ENCODE results near the gene HMX1.

DNA sequence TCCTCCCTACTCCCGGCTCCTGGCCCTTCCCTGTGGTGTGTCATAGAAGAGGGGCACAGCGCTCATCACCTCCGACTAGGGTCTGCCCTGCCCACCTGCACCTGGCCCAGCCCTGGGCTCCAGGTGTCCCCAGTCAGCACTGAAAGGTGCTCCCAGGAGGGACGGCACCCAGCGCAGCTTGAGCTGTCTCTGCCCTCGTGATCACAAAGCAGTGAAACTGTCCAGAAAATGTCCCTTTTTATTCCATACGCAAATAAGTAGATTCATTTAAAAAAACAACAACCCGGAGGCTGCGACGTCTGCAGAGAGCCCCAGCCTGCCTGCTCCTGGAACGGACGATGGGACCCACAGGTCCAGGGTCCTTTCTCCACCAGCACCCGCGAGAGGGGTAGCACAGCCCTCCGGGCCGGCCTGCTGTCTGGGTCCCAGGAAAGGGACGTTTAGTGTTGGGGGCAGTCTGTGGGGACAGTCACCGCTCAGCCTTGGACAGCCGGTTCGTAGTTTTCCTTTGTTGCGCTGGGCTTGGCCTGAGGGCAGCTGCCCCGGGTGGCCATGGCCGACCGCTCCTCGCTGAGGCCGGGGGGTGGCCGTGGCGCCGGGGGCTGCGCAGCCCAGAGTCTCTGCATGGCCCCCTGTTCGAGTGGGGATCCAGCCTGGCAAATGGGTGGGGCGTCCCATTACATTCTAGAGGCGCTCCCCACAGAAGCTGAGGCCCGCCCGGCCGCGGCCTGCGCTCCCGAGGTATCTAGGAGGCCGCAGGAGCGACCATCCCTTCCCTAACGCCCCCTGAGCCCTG lies 4.6 kb downstream of the HMX1 start:
- TF ChIP-seq POLR2A (IDR thresholded peaks at IDR 0.05) = no peak
- TF ChIP-seq, protein P1, sequence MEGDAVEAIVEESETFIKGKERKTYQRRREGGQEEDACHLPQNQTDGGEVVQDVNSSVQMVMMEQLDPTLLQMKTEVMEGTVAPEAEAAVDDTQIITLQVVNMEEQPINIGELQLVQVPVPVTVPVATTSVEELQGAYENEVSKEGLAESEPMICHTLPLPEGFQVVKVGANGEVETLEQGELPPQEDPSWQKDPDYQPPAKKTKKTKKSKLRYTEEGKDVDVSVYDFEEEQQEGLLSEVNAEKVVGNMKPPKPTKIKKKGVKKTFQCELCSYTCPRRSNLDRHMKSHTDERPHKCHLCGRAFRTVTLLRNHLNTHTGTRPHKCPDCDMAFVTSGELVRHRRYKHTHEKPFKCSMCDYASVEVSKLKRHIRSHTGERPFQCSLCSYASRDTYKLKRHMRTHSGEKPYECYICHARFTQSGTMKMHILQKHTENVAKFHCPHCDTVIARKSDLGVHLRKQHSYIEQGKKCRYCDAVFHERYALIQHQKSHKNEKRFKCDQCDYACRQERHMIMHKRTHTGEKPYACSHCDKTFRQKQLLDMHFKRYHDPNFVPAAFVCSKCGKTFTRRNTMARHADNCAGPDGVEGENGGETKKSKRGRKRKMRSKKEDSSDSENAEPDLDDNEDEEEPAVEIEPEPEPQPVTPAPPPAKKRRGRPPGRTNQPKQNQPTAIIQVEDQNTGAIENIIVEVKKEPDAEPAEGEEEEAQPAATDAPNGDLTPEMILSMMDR (IDR thresholded peaks at IDR 0.05) = no peak

All from thyroid gland (tissue), 4 donors.